HG02642 (cell line): Measurements from ENCODE around the gene FYN.

Experiments
- ATAC-seq: cut with Tn5 transposase; IDR thresholded peaks from one replicate; pipeline ENCODE4 v1.9.1; 2021; ENCODE audit warnings: mild to moderate bottlenecking; ENCODE audit not compliant: unreplicated experiment, poor library complexity

FYN gene

GRCh38 chr6:111885373-111886027, 12.2 kb upstream of the FYN start:
- ATAC-seq: no peak

DNA sequence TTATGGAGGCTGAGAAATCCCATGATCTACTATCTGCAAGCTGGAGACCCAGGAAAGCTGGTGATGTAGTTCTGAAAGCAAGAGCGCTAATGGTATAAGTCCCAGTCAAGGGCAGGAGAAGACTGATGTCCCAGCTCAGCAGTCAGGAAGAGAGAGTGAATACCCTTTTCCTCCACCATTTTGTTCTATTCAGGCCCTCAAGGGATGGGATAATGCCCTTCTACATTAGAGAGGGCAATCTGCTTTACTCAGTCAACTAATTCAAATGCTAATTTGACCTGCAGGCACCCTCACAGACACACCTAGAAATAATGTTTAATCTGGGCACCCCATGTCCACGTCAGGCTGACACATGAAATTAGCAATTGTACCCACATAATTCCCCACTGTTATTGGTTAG, 10.8 kb upstream of the FYN start:
- ATAC-seq: no peak

- no peak for ATAC-seq
Observed at GRCh38 chr6:111880181-111880888, 7.1 kb upstream of the FYN start.

DNA sequence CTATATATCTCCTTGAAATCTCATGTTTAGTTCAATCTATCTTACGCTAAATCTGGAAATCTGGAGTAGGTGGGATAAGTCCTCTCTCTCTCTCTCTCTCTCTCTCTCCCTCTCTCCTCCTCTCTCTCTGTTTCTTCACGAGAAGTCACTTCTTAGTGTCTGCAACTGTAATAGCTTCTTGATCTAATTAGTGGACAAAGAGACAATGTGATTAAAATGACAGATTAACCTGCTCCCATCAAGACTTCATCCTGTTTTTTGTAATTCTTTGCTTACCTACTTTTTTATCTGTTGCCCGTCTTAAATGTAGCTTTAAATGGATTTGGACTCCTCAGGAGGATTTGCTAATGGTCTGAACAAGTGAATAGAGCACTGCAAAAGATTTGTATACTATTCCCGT, 2.5 kb upstream of the FYN start:
- no peak for ATAC-seq

- ATAC-seq: no peak
Observed at GRCh38 chr6:111874025-111874415, 768 bp upstream of the FYN start.

DNA sequence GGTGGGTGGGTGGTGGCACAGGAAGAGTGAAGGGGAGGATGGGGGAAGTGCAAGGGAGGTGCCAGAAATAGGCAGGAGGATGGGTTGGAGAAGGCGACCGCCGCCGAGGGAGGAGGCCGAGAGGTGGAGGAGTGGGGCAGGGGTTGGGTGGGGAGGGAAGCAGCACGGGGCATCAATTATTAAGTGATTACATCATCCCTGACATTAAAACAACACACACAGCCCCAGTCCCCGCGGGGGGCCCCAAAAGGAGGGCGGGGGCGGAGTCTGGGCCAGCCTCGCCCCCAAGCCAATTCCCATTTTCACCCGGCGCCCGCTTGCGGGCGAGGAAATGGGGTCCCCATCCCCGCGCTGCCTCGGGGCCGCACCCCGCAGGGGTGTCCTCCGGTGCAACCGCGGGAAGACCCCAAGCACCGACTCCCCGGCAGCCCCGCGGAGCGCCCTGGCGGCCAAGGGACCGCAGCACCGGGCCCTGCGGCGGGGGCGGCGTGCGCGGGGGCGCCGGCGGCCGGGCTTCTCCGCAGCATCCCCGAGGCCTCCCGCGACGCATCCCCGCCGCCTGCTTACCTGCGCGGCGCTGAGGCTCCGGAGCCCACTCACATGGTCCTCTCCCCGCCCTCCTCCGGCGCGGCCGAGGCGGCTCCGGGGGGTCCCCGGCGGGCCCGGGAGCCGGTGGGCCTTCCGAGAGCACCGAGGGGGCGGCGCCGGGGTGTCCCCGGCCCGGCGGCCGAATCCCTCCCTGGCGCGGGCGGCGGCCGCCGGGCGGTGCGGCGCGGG, 663 bp downstream of the FYN start:
- peak; percentile 26 for ATAC-seq

DNA sequence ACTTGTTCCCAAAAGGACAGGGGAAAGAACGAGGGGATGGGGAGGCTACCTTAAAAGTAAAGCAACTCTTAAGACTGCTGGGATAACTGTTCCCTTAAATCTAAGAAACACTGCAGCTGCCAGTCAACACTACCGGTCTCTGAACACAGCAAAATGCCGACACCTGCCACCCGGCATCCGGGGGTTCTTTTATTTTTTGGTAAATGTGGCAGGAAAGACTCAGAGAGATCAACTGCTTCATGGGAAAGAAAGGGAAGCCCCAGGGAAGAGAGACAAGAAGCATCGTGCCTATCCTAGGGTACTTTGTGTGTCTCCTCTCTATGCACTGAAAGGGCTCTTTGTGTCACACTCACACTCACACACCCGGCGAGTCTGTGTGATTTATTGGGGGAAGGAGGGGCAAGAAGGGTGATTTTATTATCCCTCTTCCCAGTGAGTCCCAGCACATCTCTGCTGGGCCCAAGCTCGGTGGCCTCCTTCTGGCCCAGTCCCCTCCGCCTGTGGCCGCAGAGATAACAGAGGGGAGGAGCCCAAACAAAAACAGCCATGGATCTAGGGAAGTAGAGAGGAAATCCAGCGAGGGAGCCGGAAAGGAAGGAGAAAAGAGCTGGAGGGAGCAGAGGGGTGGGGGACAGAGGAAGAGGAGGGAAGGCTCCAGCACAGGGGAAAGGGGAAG, 1.4 kb downstream of the FYN start:
- ATAC-seq: no peak

DNA sequence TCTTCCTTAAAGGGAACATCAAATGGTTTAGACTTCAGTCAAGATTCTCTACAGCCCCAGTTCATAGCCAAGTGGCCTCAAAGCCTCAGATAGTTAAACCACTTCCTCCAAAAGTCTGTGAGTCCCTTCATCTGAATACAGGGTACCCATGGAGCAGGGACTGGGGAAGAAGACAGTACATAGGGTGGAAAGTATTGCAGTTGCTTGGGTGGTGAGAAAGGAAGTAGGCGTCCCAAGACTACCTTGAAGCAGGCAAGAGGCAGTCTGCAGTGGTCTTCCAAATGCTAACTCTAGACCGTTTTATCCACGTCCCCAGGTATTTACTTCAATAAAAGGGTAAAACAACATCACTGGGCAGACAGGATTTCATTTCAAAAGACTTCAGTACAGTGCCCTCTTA, 2.0 kb downstream of the FYN start:
- no peak for ATAC-seq

GRCh38 chr6:111870742-111871064, 2.5 kb downstream of the FYN start:
- no peak for ATAC-seq

DNA sequence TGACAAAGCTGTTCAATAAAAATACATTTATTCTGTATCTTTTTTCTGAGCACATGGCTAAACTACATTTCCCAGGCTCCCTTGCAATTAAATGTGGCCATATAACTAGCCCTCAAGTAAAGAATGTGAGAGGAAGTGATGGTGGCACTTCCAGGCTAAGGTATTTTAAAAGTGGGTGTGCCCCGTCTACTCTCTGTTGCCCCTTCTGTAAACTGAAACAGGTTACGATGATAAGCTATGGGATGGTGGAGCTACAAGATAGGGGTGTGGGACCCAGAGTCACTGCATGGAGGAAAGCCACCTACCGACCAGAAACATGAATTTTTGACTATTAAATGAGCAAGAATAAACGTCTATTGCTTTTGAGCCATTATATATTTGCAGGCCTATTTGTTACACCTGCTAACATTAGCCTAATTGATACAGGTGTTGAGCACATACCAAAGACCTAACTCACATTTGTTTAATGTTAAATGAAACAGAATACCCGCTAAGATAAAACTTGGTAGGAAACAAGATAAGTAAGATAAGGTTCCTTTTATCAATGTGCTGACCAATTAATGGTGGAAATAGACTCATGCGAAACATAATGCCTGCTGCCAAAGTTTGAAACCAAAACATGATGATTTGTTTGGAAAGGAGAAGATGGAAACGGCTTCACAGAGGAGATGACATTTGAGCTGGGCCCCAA, 3.1 kb downstream of the FYN start:
- ATAC-seq: no peak

DNA sequence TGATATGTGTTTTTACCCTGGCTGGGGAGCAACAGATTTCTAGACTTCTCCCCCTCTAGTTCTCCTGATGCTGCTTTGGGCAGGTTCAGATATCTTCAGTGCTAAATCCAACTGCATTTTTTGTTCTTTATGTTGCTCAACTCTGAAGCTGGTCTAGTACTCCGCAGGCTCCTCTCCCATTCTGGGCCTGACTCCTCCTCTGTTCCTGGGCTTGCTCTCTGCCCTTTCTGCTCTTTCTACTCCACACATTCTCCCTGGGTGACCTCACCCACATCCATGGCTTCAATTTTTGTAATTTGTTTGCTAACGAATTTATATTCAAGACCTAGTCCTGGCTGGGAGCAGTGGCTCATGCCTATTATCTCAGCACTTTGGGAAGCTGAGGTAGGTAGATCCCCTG, 6.4 kb downstream of the FYN start:
- ATAC-seq: no peak

DNA sequence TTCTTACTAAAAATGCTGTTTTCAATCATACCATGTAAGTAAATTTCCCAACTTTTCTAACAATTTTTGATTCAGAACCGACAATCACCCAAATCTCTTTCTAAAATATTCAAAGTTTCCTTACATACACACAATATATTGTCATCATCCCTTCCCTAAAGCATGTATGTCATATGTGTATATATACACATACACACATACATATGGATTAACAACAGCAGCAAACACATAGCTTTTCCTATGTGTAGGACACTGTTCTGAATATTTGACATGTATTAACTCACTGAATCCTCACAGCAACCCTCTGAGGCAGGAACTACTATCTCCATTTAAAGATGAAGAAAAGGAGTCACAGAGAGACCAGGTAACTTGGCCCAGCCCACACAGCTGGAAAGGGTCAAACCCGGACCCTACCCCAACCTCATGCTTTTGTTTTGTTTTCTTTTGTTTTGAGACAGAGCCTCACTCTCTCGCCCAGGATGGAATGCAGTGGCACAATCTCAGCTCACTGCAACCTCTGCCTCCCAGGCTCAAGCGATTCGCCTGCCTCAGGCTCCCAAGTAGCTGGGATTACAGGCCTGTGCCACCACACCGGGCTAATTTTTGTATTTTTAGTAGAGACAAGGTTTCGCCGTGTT, 7.2 kb downstream of the FYN start:
- no peak for ATAC-seq

DNA sequence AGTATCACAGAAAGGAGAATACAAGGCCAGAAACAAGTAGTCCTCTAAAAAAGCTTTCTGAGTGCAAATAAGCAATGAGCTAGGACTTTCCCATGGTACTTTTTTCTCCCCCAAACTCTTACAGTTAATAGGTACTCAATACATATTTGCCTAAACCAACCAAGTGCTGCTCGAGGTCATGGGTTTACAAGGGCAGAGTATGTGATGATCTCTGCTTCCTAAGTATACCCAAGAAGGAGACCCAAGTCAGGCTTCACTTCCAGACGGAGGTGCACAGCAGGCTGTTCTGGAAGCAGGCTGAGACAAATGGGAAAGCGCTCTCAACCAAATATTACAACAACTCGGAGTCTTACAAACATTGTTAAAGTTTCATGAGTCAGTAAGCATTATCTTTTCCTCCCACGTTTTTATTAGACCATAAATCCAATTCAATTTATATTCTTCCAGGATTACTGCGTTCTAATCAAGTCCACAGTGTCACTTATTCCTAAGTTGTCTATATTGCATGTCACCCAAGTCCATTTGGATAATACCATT, 8.1 kb downstream of the FYN start:
- ATAC-seq: no peak

DNA sequence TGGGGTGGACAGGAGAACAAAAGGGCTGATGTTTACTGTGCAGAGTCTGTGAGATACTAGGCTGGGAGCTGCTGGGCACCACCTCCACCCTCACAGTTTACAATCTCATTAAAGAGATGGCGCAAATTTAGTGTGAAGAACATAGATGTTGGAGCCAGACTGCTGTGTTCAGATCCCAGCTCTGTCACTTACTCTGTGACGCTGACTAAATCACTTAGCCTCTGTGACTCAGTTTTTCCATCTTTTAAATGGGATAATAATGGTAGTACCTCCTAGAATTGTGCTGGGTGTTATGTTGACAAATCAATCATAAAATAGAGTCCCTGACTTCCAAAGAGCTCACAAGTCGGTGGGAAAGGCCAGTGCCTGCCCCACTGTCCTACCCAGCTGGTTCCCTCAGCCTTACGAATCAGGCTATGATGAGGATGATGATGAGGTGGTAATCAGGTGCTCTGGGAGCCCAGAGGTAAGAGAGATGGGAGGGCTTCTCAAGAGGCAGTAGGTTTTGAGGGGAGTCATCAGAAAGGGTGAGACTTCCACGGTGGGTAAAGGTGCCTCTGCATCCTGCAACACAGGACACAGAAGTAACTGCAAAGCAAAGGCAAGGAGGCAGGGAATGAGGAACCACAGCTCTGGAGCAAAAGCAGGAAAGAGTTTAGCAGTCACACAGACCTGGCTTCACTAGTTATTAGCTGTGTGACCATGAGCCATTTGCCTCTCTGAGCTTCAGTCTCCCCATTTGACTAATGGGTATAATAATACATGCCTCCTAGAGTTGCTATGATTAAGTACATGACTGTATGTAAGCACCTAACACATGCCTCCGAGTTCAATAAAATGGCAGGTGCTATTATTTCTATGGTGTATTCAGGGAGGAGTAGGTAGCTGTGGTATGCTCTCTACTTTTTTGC, 8.9 kb downstream of the FYN start:
- ATAC-seq: no peak

GRCh38 chr6:111862741-111863140, 10.5 kb downstream of the FYN start:
- no peak for ATAC-seq

DNA sequence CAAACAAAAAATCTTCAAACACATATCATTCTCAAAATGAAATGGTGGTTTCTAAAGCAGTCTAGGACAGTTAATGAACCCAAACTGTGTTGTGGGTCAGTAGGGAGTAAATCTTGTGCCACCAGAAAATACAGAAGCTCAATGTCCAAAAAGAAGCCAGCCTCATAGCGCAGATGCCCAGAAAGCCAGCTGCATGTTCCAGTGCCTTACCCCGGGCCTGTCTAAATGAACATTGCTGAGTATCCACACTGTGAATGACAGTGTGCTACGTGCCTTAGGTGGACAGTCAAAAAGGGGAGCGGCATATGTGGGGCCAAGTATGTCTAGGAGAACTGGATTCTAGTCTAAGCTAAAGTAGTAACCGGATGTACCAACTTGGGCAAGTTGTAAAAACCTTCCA, 10.9 kb downstream of the FYN start:
- ATAC-seq: no peak

DNA sequence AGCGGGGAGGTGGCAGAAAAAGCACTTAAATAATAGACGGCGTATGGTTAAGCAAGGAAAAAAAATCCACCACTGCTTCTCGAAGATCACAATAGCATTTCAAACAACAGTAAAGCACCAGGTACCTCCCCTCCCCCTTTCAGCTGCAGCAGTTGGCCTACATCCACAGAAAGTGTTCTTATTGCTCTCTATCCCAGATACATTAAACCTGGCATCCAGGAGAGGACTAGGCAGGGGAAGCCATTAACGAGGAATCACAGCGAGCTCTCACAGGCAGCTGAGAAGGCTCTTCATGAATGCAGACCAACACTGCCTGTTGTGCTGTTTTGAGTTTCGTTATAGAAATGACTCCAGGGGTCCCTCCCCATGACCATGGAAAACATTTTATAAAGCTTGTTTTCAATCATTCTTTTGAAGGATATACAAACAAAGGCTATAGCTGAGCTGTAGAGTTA, 11.8 kb downstream of the FYN start:
- ATAC-seq: no peak

- ATAC-seq: no peak
Observed at GRCh38 chr6:111858347-111858746, 14.9 kb downstream of the FYN start.
